Natural killer cell (primary cell): ENCODE measurements around the gene NECAB2. TPM values are rescaled to one million over a fixed set of nuclear protein-coding genes. Genes with fewer than 3 reads are reported as not detected.

Experiments
- ATAC-seq, 3 donors: fragments of 150-1000 bp in 2 of 3; fragments of 200-7000 bp in 1 of 3; cut with Tn5 transposase; 1 replicate in 1 of 3; 2 replicates in 2 of 3; pipeline ENCODE4 v1.10.0; 2021; ENCODE audit warnings: mild to moderate bottlenecking in 2 of 3, moderate library complexity in 2 of 3
- DNase-seq, 2 donors: peaks; one replicate each; pipeline versions ENCODE4 v3.0.0 to v3.0.0-alpha.2; 2013 to 2021; ENCODE audit warnings: mixed read lengths in 1 of 2
- H3K27ac ChIP-seq: one replicate; pipeline ENCODE4 v1.5.1; 2013; ENCODE audit warnings: mild to moderate bottlenecking, low read length
- H3K27me3 ChIP-seq: one replicate; pipeline ENCODE4 v1.6.1; 2013; ENCODE audit warnings: low read length; ENCODE audit not compliant: control insufficient read depth, insufficient read depth
- H3K36me3 ChIP-seq: one replicate; pipeline ENCODE4 v1.6.1; 2013; ENCODE audit warnings: low read length; ENCODE audit not compliant: control insufficient read depth, insufficient read depth
- H3K4me1 ChIP-seq: one replicate; pipeline ENCODE4 v1.6.1; 2013; ENCODE audit warnings: low read length; ENCODE audit not compliant: control insufficient read depth, insufficient read depth
- H3K4me3 ChIP-seq: one replicate; pipeline ENCODE4 v1.5.1; 2013; ENCODE audit warnings: low read length
- H3K9me3 ChIP-seq: one replicate; pipeline ENCODE4 v1.6.1; 2013; ENCODE audit warnings: low read length; ENCODE audit not compliant: control insufficient read depth, insufficient read depth
- H3K27ac Mint-ChIP-seq, 2 donors: one replicate each; pipeline ENCODE4 v1.8.0; 2022; ENCODE audit warnings: mild to moderate bottlenecking in 2 of 2, mixed read lengths in 2 of 2, moderate library complexity in 1 of 2
- H3K27me3 Mint-ChIP-seq, 2 donors: one replicate each; pipeline ENCODE4 v1.8.0; 2022; ENCODE audit warnings: low read depth in 2 of 2, mixed read lengths in 2 of 2
- H3K36me3 Mint-ChIP-seq: one replicate; pipeline ENCODE4 v1.8.0; 2022; ENCODE audit warnings: mixed read lengths
- H3K4me1 Mint-ChIP-seq, 2 donors: one replicate each; pipeline ENCODE4 v1.8.0; 2022; ENCODE audit warnings: mixed read lengths in 2 of 2
- H3K4me3 Mint-ChIP-seq: one replicate; pipeline ENCODE4 v1.8.0; 2022; ENCODE audit warnings: mild to moderate bottlenecking, moderate library complexity, mixed read lengths
- H3K9me3 Mint-ChIP-seq, 2 donors: one replicate each; pipeline ENCODE4 v1.8.0; 2022; ENCODE audit warnings: mixed read lengths in 2 of 2
- WGBS: methylation state at CpG from one replicate; pipeline ENCODE4 v1.1.7; 2013; ENCODE audit warnings: missing lambda C conversion rate; ENCODE audit not compliant: insufficient coverage; 5-methylcytosine and 5-hydroxymethylcytosine counted together
- intact Hi-C: fragments of 100-400 bp; cut with micrococcal nuclease; formaldehyde crosslinking; loops from one replicate; pipeline ENCODE4 v1.14.2; 2022
- total RNA-seq, 4 donors: library from RNA; stranded (reverse); fragments of 120-200 nt in 1 of 4; gene quantifications; one replicate each; pipeline versions ENCODE4 v1.2.3 to v1.2.4, GENCODE V29; 2013 to 2022
- TF ChIP-seq, protein P1 (sequence below): fragments of 200-600 bp; IDR thresholded peaks from one replicate; pipeline ENCODE4 v1.8.0; 2022; ENCODE audit warnings: antibody characterized with exemption

Gene NECAB2
- total RNA-seq, 3 donors from 2014 or later (not counting 1 experiment from before 2014, with no cell fraction given): 0.75 TPM; not detected in 2

DNA sequence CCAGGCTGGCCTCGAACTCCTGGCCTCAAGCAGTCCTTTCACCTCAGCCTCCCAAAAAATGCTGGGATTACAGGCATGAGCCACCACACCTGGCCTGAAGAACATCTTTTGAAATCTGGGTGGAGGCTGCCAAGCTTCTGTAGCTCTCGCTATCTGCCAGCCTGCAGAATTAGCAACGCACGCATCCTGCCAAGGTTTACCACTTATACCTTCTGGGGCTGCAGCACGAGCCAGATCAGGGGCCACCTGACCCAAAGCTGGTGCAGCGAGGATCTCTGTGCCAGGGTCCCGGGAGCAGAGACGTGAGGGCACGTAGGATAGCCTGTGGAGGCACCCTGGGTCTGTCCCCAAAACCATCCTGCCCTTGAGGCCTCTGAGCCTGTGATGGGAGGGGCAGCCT, 52.3 kb downstream of the NECAB2 start:
- Mint-ChIP-seq H3K4me1 (no peaks in the 10 kb centered on the region), H3K27me3 (no peaks in the 10 kb centered on the region), H3K4me3 (no peak overlapping the region), H3K36me3 (no peaks in the 10 kb centered on the region), H3K27ac (no peak overlapping the region), H3K9me3 (peaks cover 0 to 3% of the 10 kb centered on the region in 2 donors)
- no peak overlapping the region for H3K4me3 ChIP-seq
- intact Hi-C loops: no loop called here
- no peaks in the 10 kb centered on the region for H3K36me3 ChIP-seq
- DNase-seq: no peak
- no peak overlapping the region for H3K27ac ChIP-seq
- H3K9me3 ChIP-seq: peaks cover 8% of the 10 kb centered on the region
- TF ChIP-seq, protein P1, sequence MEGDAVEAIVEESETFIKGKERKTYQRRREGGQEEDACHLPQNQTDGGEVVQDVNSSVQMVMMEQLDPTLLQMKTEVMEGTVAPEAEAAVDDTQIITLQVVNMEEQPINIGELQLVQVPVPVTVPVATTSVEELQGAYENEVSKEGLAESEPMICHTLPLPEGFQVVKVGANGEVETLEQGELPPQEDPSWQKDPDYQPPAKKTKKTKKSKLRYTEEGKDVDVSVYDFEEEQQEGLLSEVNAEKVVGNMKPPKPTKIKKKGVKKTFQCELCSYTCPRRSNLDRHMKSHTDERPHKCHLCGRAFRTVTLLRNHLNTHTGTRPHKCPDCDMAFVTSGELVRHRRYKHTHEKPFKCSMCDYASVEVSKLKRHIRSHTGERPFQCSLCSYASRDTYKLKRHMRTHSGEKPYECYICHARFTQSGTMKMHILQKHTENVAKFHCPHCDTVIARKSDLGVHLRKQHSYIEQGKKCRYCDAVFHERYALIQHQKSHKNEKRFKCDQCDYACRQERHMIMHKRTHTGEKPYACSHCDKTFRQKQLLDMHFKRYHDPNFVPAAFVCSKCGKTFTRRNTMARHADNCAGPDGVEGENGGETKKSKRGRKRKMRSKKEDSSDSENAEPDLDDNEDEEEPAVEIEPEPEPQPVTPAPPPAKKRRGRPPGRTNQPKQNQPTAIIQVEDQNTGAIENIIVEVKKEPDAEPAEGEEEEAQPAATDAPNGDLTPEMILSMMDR: no peak
- 90% methylated on average over 9 of the region's 9 CpGs for WGBS
- no peak for ATAC-seq
- no peaks in the 10 kb centered on the region for H3K4me1 ChIP-seq
- H3K27me3 ChIP-seq: no peaks in the 10 kb centered on the region

DNA sequence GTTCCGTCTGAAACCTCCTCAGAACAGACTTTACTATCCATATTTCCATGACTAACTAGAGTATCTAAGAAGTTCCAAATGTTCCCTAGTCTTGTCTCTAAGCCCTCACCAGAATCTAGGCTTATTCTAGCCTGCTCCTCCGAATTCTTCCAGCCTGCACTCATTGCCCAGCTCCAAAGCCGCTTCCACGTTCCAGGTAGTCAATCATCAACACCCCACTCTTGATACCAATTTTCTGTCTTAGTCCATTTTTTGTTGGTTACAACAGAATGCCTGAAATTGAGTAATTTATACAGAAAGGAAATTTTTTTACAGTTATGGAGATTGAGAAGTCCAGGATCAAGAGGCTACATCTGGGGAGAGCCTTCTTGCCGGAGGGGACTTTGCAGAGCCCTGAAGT, 53.4 kb downstream of the NECAB2 start:
- no peak overlapping the region for H3K4me3 Mint-ChIP-seq
- H3K27me3 ChIP-seq: no peaks in the 10 kb centered on the region
- ATAC-seq (no peak), DNase-seq (no peak)
- no peaks in the 10 kb centered on the region for H3K36me3 Mint-ChIP-seq
- no peak overlapping the region for H3K27ac ChIP-seq
- no peaks in the 10 kb centered on the region for H3K36me3 ChIP-seq
- H3K27me3 Mint-ChIP-seq: no peaks in the 10 kb centered on the region
- H3K4me1 ChIP-seq: no peaks in the 10 kb centered on the region
- intact Hi-C loops: no loop called here
- no peaks in the 10 kb centered on the region for H3K4me1 Mint-ChIP-seq
- 75% methylated on average over 5 of the region's 5 CpGs for WGBS
- peaks cover 0 to 3% of the 10 kb centered on the region in 2 donors for H3K9me3 Mint-ChIP-seq
- H3K4me3 ChIP-seq: no peak overlapping the region
- H3K27ac Mint-ChIP-seq: no peak overlapping the region
- TF ChIP-seq, protein P1: no peak
- peaks cover 8% of the 10 kb centered on the region for H3K9me3 ChIP-seq

DNA sequence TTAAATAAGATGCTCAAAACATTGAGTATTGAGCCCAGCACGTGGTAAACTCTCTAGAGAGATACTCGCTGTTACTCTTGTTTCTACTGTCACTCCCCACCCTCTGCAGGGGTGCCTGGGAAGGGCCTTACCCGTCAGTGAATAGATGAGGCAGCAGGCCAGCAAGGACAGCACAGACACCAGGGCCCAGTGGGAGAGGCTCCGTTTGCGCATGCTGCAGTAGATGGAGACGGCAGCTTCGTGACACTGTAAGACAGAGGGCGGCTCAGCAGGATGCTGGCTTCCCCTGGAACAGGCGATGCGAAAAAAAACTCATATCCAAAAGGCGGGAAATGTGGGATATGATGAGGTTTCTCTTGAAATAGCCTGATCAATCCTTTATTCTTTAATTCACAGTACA, 54.6 kb downstream of the NECAB2 start:
- H3K27ac Mint-ChIP-seq: no peak overlapping the region
- H3K9me3 Mint-ChIP-seq: peaks cover 0 to 3% of the 10 kb centered on the region in 2 donors
- intact Hi-C loops: no loop called here
- WGBS: 82% methylated on average over 11 of the region's 11 CpGs
- DNase-seq (no peak), ATAC-seq (no peak)
- no peaks in the 10 kb centered on the region for H3K36me3 Mint-ChIP-seq
- no peaks in the 10 kb centered on the region for H3K4me1 Mint-ChIP-seq
- Histone ChIP-seq H3K9me3 (peaks cover 8% of the 10 kb centered on the region), H3K4me3 (no peak overlapping the region), H3K27ac (no peak overlapping the region), H3K4me1 (no peaks in the 10 kb centered on the region), H3K36me3 (no peaks in the 10 kb centered on the region), H3K27me3 (no peaks in the 10 kb centered on the region)
- TF ChIP-seq, protein P1: no peak
- H3K4me3 Mint-ChIP-seq: no peak overlapping the region
- H3K27me3 Mint-ChIP-seq: peaks cover 2% of the 10 kb centered on the region in 2 donors

DNA sequence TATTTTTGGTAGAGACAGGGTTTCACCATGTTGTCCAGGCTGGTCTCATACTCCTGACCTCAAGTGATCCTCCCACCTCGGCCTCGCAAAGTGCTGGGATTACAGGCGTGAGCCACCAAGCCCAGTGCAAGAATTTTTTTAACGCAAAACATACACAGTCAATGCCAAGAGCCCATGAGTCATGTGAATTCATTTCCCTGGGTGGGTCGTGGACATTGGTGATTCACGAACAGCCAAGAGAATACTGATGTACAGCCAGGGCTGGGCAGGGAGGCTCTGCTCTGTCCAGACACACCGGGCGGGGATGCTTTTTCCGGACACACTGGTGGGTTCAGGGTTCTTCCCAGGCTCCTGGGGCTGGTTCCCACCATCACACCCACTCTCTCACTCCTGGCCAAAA, 56.8 kb downstream of the NECAB2 start:
- Histone ChIP-seq H3K27me3 (no peaks in the 10 kb centered on the region), H3K27ac (no peak overlapping the region), H3K4me3 (no peak overlapping the region), H3K4me1 (peaks cover 9% of the 10 kb centered on the region), H3K9me3 (peaks cover 8% of the 10 kb centered on the region), H3K36me3 (no peaks in the 10 kb centered on the region)
- peaks cover 7 to 8% of the 10 kb centered on the region in 2 donors for H3K4me1 Mint-ChIP-seq
- no peak overlapping the region for H3K27ac Mint-ChIP-seq
- ATAC-seq: no peak
- no peak overlapping the region for H3K4me3 Mint-ChIP-seq
- 87% methylated on average over 9 of the region's 9 CpGs for WGBS
- TF ChIP-seq, protein P1: no peak
- no peaks in the 10 kb centered on the region for H3K36me3 Mint-ChIP-seq
- intact Hi-C loops: no loop called here
- H3K27me3 Mint-ChIP-seq: peaks cover 5 to 14% of the 10 kb centered on the region in 2 donors
- peaks cover 0 to 3% of the 10 kb centered on the region in 2 donors for H3K9me3 Mint-ChIP-seq
- DNase-seq: no peak
